GM12878 (cell line): ENCODE data around the gene KAZN. TPM values are rescaled to one million over a fixed set of nuclear protein-coding genes. Genes with fewer than 3 reads are reported as not detected.

Experiments used
- ATAC-seq: fragments of 200-7000 bp; cut with Tn5 transposase; 3 replicates; pipeline ENCODE4 v1.9.1; 2020; ENCODE audit warnings: mild to moderate bottlenecking, moderate library complexity
- BruUV-seq: library from RNA; stranded (reverse); fragments of 400-500 nt; replicated peaks from 2 replicates; lab custom pipeline; 2021; lab: Mats Ljungman, UMichigan
- CTCF ChIA-PET: fragments of 300-600 bp; sonication (Branson Sonifier 250); formaldehyde crosslinking; extraction: SDS; loops from one replicate; lab custom pipeline; 2021; ENCODE audit warnings: inconsistent platforms; lab: Yijun Ruan, JAX
- POLR2A ChIA-PET: fragments of 350-600 bp; formaldehyde crosslinking; extraction: SDS; loops from one replicate; lab custom pipeline; 2021; ENCODE audit warnings: inconsistent platforms; lab: Charles Lee
- RAD21 ChIA-PET: fragments of 300-600 bp; sonication (Branson Sonifier 250); formaldehyde crosslinking; loops from one replicate; lab custom pipeline; 2023; ENCODE audit warnings: antibody characterized with exemption; ENCODE audit not compliant: unreplicated experiment; lab: Charles Lee
- SMC1A ChIA-PET: fragments of 300-600 bp; sonication (Branson Sonifier 250); formaldehyde crosslinking; loops from one replicate; lab custom pipeline; 2023; ENCODE audit not compliant: unreplicated experiment, uncharacterized antibody; lab: Charles Lee
- DNase-seq: peaks from one replicate; pipeline ENCODE4 v3.0.0-alpha.2; 2011; ENCODE audit warnings: low read depth, low spot score
- FAIRE-seq: peaks from 3 replicates; lab custom pipeline; 2011; peaks lifted over from hg19 to GRCh38; lab: Jason Lieb, UNC
- H2AFZ ChIP-seq: 2 replicates; pipeline ENCODE4 v1.6.0; 2011; ENCODE audit warnings: low read depth, low read length, control low read depth; ENCODE audit not compliant: control insufficient read depth
- H3K27ac ChIP-seq: 2 replicates; pipeline ENCODE4 v1.5.1; 2011; ENCODE audit warnings: control low read depth; ENCODE audit not compliant: control insufficient read depth, insufficient read depth
- H3K27me3 ChIP-seq, 2 experiments: replicated peaks in 1 of 2; 2 replicates each; pipeline versions ENCODE4 v1.6.0 to v1.6.1; 2011; ENCODE audit warnings: low read length in 1 of 2; ENCODE audit not compliant: control insufficient read depth in 2 of 2, insufficient read depth in 2 of 2
- H3K36me3 ChIP-seq, 2 experiments: 2 replicates each; pipeline ENCODE4 v1.5.1; 2011; ENCODE audit warnings: low read length in 1 of 2; ENCODE audit not compliant: control insufficient read depth in 2 of 2, insufficient read depth in 2 of 2
- H3K4me1 ChIP-seq: 2 replicates; pipeline ENCODE4 v1.6.1; 2011; ENCODE audit warnings: mild to moderate bottlenecking, low read length, moderate library complexity, mixed read lengths; ENCODE audit not compliant: control insufficient read depth, insufficient read depth
- H3K4me2 ChIP-seq: 2 replicates; pipeline ENCODE4 v1.6.0; 2011; ENCODE audit warnings: control low read depth; ENCODE audit not compliant: control insufficient read depth, insufficient read depth
- H3K4me3 ChIP-seq: fragments of 200-600 bp; sonication (generic); 2 replicates; pipeline ENCODE4 v1.5.1; 2016
- H3K79me2 ChIP-seq: 2 replicates; pipeline ENCODE4 v1.6.0; 2011; ENCODE audit warnings: low read length; ENCODE audit not compliant: control insufficient read depth, insufficient read depth
- H3K9ac ChIP-seq: 2 replicates; pipeline ENCODE4 v1.8.0; 2011; ENCODE audit warnings: low read length, control low read depth, mixed read lengths; ENCODE audit not compliant: control insufficient read depth, insufficient read depth
- H3K9me3 ChIP-seq: replicated peaks from 3 replicates; pipeline ENCODE4 v1.5.1; 2011; ENCODE audit warnings: mild to moderate bottlenecking, low read length; ENCODE audit not compliant: control insufficient read depth, insufficient read depth
- H4K20me1 ChIP-seq: 2 replicates; pipeline ENCODE4 v1.6.0; 2011; ENCODE audit not compliant: control insufficient read depth, insufficient read depth
- ATF3 ChIP-seq: IDR thresholded peaks from 2 replicates; pipeline ENCODE4 v1.6.1; 2011; ENCODE audit warnings: low read depth, mild to moderate bottlenecking, low read length, moderate library complexity, borderline replicate concordance; ENCODE audit errors: extremely low read depth
- CREB1 ChIP-seq: IDR thresholded peaks from 2 replicates; pipeline ENCODE4 v1.6.1; 2012; ENCODE audit warnings: low read depth, mild to moderate bottlenecking, inconsistent platforms
- GABPA ChIP-seq: IDR thresholded peaks from 2 replicates; pipeline ENCODE4 v1.6.1; 2014; ENCODE audit warnings: antibody characterized with exemption, low read depth, mild to moderate bottlenecking, inconsistent platforms
- HSF1 ChIP-seq: fragments of 150-350 bp; IDR thresholded peaks from 2 replicates; pipeline ENCODE4 v1.6.1; 2014; ENCODE audit warnings: mild to moderate bottlenecking, low read depth, low read length
- IRF4 ChIP-seq: IDR thresholded peaks from 2 replicates; pipeline ENCODE4 v1.6.1; 2011; ENCODE audit warnings: low read depth, low read length
- JUND ChIP-seq: IDR thresholded peaks from 2 replicates; pipeline ENCODE4 v1.6.1; 2012; ENCODE audit warnings: low read depth, mild to moderate bottlenecking, low read length, improper control_type of control experiment, moderate library complexity
- MAX ChIP-seq: IDR thresholded peaks from 2 replicates; pipeline ENCODE4 v1.6.1; 2012; ENCODE audit warnings: low read depth, low read length, improper control_type of control experiment
- NBN ChIP-seq: fragments of 450-650 bp; IDR thresholded peaks from 2 replicates; pipeline ENCODE4 v1.6.1; 2016
- POU2F2 ChIP-seq: IDR thresholded peaks from 3 replicates; pipeline ENCODE4 v1.6.1; 2011; ENCODE audit warnings: low read depth, mild to moderate bottlenecking, low read length, borderline replicate concordance
- SIX5 ChIP-seq: IDR thresholded peaks from 2 replicates; pipeline ENCODE4 v1.6.1; 2011; ENCODE audit warnings: mild to moderate bottlenecking, low read depth, low read length, moderate library complexity; ENCODE audit not compliant: severe bottlenecking
- ZNF24 ChIP-seq: fragments of 450-650 bp; IDR thresholded peaks from 2 replicates; pipeline ENCODE4 v1.6.1; 2017; ENCODE audit warnings: antibody characterized with exemption, mild to moderate bottlenecking
- ZNF274 ChIP-seq: IDR thresholded peaks from one replicate; pipeline ENCODE4 v1.8.0; 2011; ENCODE audit not compliant: insufficient read length, insufficient read depth
- WGBS: methylation state at CpG from one replicate; pipeline ENCODE4 v1.1.6; 2016; ENCODE audit warnings: low lambda C conversion rate; ENCODE audit not compliant: insufficient replicate concordance, insufficient coverage; ENCODE audit errors: missing lambda C conversion rate; 5-methylcytosine and 5-hydroxymethylcytosine counted together
- in situ Hi-C: fragments of 300-500 bp; cut with MboI; formaldehyde crosslinking; loops from 9 replicates; pipeline ENCODE4 v1.14.3; 2018; ENCODE audit warnings: mixed read lengths
- intact Hi-C: fragments of 100-400 bp; cut with micrococcal nuclease; formaldehyde crosslinking; loops from one replicate; pipeline ENCODE4 v1.14.2; 2022; ENCODE audit not compliant: unreplicated experiment
- polyA plus RNA-seq, 11 experiments: library from polyadenylated mRNA; depleted of rRNA in 4 of 11; unstranded in 6 of 11; stranded (reverse) in 5 of 11; fragments of >200 nt; fragmentation: Nextera tagmentation in 4 of 11; fragmentation: Illumina TruSeq in 1 of 11; extraction: Ambion mirVana in 4 of 11; extraction: Trizol in 1 of 11; gene quantifications; 1 replicate in 1 of 11; 2 replicates in 10 of 11; pipeline versions ENCODE4 v1.2.1 to v1.2.3, GENCODE V29; 2011 to 2016; ENCODE audit warnings: inconsistent platforms in 2 of 11, missing spikeins in 2 of 11, low read depth in 1 of 11
- total RNA-seq, 4 experiments: library from RNA; depleted of rRNA in 3 of 4; stranded (reverse); fragments of >200 nt in 3 of 4; fragmentation: Illumina TruSeq in 1 of 4; extraction: Trizol in 1 of 4; gene quantifications; 2 replicates each; pipeline versions ENCODE4 v1.2.1 to v1.2.3, GENCODE V29; 2013 to 2021

Gene KAZN
- total and polyA plus RNA-seq, 10 of the 15 experiments (the other 5 are each of a cell fraction or from before 2014, with no cell fraction given), result 0.72 to 4.0 (median 1.2) TPM

GRCh38 chr1:15115542-15116330 is 517.3 kb downstream of the KAZN start:
- Histone ChIP-seq H3K4me3 (no peak overlapping the region), H3K4me2 (no peak overlapping the region), H4K20me1 (no peaks in the 10 kb centered on the region; the same call in 1 of the 2 replicates), H3K27me3 (no peaks in the 10 kb centered on the region; a peak in 2 of 4 replicates), H2AFZ (no peak overlapping the region), H3K79me2 (no peaks in the 10 kb centered on the region), H3K27ac (no peak overlapping the region), H3K36me3 (no peaks in the 10 kb centered on the region), H3K9ac (no peak overlapping the region), H3K4me1 (peaks cover 4% of the 10 kb centered on the region), H3K9me3 (no peaks in the 10 kb centered on the region)
- no peak for FAIRE-seq
- no TSS peak for BruUV-seq
- in situ Hi-C loops, result no loop called here
- DNase-seq, result no peak
- no peak for TF ChIP-seq SIX5
- TF ChIP-seq HSF1, result no peak
- TF ChIP-seq GABPA, result no peak
- TF ChIP-seq CREB1, result no peak
- no peak for TF ChIP-seq POU2F2
- no peak for TF ChIP-seq MAX
- TF ChIP-seq ZNF24, result no peak
- TF ChIP-seq JUND, result no peak
- TF ChIP-seq NBN, result no peak
- TF ChIP-seq IRF4, result no peak
- no peak for TF ChIP-seq ZNF274
- no peak for TF ChIP-seq ATF3
- RAD21 ChIA-PET, result no interaction called here
- intact Hi-C loops, result no loop called here
- POLR2A ChIA-PET, result no interaction called here
- CTCF ChIA-PET, result interaction anchor here (1.1 to 2.0 kb wide), 2 partner anchors 13 to 207 kb away, joined by 3 to 8 read pairs; no protein-coding TSS in a partner anchor
- no peak for ATAC-seq
- 41% methylated on average over 14 of the region's 15 CpGs for WGBS
- SMC1A ChIA-PET, result no interaction called here
